HEK293 (cell line): ENCODE results near the gene TMEM184C.

Experiments
- ZNF121 ChIP-seq: fragments of 450-650 bp; formaldehyde crosslinking; IDR thresholded peaks from 2 replicates; pipeline ENCODE4 v1.5.1; 2016; ENCODE audit warnings: missing biosample characterization, missing genetic modification characterization
- ZNF391 ChIP-seq: fragments of 450-650 bp; formaldehyde crosslinking; IDR thresholded peaks from 2 replicates; pipeline ENCODE4 v1.5.1; 2016; ENCODE audit warnings: low read depth, missing biosample characterization, missing genetic modification characterization, borderline replicate concordance
- ZNF626 ChIP-seq: fragments of 450-650 bp; sonication (Bioruptor Pico); formaldehyde crosslinking; IDR thresholded peaks from 2 replicates; pipeline ENCODE4 v1.5.1; 2018; ENCODE audit warnings: missing biosample characterization, missing genetic modification characterization, inconsistent platforms
- TF ChIP-seq, protein P1 (sequence below): fragments of 450-650 bp; formaldehyde crosslinking; IDR thresholded peaks from 2 replicates; pipeline ENCODE4 v1.5.1; 2016; ENCODE audit warnings: missing biosample characterization, missing genetic modification characterization
- TF ChIP-seq, protein P2 (sequence below): fragments of 450-650 bp; formaldehyde crosslinking; IDR thresholded peaks from 2 replicates; pipeline ENCODE4 v1.5.1; 2016; ENCODE audit warnings: missing biosample characterization, missing genetic modification characterization
- TF ChIP-seq, protein P3 (sequence below): fragments of 450-650 bp; formaldehyde crosslinking; IDR thresholded peaks from 2 replicates; pipeline ENCODE4 v1.5.1; 2016; ENCODE audit warnings: missing biosample characterization, missing genetic modification characterization
- TF ChIP-seq, protein P4 (sequence below): fragments of 450-650 bp; formaldehyde crosslinking; IDR thresholded peaks from 2 replicates; pipeline ENCODE4 v1.5.1; 2016; ENCODE audit warnings: missing biosample characterization, missing genetic modification characterization

DNA sequence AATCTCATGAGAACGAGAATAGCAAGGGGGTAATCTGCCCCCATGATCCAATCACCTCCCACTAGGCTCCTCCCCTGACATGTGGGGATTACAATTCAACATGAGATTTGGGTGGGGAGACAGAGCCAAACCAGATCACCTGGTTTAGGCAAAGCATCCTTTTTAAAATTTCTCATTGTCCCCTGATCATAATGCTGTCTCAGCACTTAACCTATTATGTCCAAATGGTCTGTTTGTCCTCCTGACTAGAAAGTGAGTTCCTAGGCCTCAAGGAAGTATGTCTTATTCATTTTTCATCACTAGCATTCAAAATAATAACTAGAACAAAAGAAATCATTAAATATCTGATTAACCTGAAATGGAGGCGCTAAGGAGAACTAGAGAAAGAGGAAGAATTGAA is 74.6 kb downstream of the TMEM184C start:
- TF ChIP-seq, protein P1, sequence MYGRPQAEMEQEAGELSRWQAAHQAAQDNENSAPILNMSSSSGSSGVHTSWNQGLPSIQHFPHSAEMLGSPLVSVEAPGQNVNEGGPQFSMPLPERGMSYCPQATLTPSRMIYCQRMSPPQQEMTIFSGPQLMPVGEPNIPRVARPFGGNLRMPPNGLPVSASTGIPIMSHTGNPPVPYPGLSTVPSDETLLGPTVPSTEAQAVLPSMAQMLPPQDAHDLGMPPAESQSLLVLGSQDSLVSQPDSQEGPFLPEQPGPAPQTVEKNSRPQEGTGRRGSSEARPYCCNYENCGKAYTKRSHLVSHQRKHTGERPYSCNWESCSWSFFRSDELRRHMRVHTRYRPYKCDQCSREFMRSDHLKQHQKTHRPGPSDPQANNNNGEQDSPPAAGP (tag by site-specific recombination) = no peak
- TF ChIP-seq ZNF121 (tag by site-specific recombination) (no peak), ZNF391 (no peak), ZNF626 (tag by site-specific recombination) (no peak)
- TF ChIP-seq, protein P2, sequence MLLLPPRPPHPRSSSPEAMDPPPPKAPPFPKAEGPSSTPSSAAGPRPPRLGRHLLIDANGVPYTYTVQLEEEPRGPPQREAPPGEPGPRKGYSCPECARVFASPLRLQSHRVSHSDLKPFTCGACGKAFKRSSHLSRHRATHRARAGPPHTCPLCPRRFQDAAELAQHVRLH (tag by site-specific recombination) = no peak
- TF ChIP-seq, protein P3, sequence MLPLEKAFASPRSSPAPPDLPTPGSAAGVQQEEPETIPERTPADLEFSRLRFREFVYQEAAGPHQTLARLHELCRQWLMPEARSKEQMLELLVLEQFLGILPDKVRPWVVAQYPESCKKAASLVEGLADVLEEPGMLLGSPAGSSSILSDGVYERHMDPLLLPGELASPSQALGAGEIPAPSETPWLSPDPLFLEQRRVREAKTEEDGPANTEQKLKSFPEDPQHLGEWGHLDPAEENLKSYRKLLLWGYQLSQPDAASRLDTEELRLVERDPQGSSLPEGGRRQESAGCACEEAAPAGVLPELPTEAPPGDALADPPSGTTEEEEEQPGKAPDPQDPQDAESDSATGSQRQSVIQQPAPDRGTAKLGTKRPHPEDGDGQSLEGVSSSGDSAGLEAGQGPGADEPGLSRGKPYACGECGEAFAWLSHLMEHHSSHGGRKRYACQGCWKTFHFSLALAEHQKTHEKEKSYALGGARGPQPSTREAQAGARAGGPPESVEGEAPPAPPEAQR (tag by site-specific recombination) = no peak
- TF ChIP-seq, protein P4, sequence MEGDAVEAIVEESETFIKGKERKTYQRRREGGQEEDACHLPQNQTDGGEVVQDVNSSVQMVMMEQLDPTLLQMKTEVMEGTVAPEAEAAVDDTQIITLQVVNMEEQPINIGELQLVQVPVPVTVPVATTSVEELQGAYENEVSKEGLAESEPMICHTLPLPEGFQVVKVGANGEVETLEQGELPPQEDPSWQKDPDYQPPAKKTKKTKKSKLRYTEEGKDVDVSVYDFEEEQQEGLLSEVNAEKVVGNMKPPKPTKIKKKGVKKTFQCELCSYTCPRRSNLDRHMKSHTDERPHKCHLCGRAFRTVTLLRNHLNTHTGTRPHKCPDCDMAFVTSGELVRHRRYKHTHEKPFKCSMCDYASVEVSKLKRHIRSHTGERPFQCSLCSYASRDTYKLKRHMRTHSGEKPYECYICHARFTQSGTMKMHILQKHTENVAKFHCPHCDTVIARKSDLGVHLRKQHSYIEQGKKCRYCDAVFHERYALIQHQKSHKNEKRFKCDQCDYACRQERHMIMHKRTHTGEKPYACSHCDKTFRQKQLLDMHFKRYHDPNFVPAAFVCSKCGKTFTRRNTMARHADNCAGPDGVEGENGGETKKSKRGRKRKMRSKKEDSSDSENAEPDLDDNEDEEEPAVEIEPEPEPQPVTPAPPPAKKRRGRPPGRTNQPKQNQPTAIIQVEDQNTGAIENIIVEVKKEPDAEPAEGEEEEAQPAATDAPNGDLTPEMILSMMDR = no peak
